Psoas muscle (tissue), 8 donors: ENCODE measurements around the gene TNNC2. TPM values are rescaled to one million over a fixed set of nuclear protein-coding genes. Genes with fewer than 3 reads are reported as not detected.

Source experiments
- ATAC-seq, 4 donors: fragments of 200-7000 bp; cut with Tn5 transposase; one replicate each; pipeline ENCODE4 v1.9.1; 2020; ENCODE audit warnings: moderate library complexity in 3 of 4, mild to moderate bottlenecking in 2 of 4
- DNase-seq, 2 donors: peaks; one replicate each; pipeline ENCODE4 v3.0.0-alpha.2; 2020
- H3K27ac ChIP-seq: fragments of 200-600 bp; one replicate; pipeline ENCODE4 v1.8.0; 2022
- H3K27me3 ChIP-seq, 3 donors: fragments of 200-600 bp in 1 of 3; one replicate each; pipeline versions ENCODE4 v1.6.1 to v1.8.0; 2013 to 2022; ENCODE audit warnings: low read length in 2 of 3, mild to moderate bottlenecking in 2 of 3, moderate library complexity in 1 of 3; ENCODE audit not compliant: insufficient read depth in 3 of 3
- H3K36me3 ChIP-seq, 2 donors: fragments of 200-600 bp in 1 of 2; one replicate each; pipeline versions ENCODE4 v1.6.1 to v1.8.0; 2013 to 2022; ENCODE audit warnings: low read depth in 1 of 2, mild to moderate bottlenecking in 1 of 2, moderate library complexity in 1 of 2; ENCODE audit not compliant: insufficient read depth in 1 of 2
- H3K4me1 ChIP-seq: fragments of 200-600 bp; one replicate; pipeline ENCODE4 v1.8.0; 2022
- H3K4me3 ChIP-seq: fragments of 200-600 bp; one replicate; pipeline ENCODE4 v1.8.0; 2022; ENCODE audit warnings: mild to moderate bottlenecking
- H3K9me3 ChIP-seq: fragments of 200-600 bp; one replicate; pipeline ENCODE4 v1.8.0; 2022
- WGBS, 3 donors: extraction: QIAGEN DNeasy Blood & Tissue Kit; methylation state at CpG; one replicate each; pipeline versions ENCODE4 v1.1.6 to v1.1.7; 2013; 5-methylcytosine and 5-hydroxymethylcytosine counted together
- intact Hi-C, 2 donors: fragments of 100-400 bp; cut with DNase I; formaldehyde crosslinking; loops; one replicate each; pipeline versions ENCODE4 v1.11.0 to v1.14.2; 2022
- polyA plus RNA-seq, 3 donors: library from polyadenylated mRNA; stranded (reverse); fragments of 200-250 nt; gene quantifications; one replicate each; pipeline ENCODE4 v1.2.3, GENCODE V29; 2013
- total RNA-seq, 4 donors: library from RNA; stranded (reverse); fragmentation: NEBNext Ultra II Directional in 2 of 4; extraction: Animal tissue kit (Norgen Biotek cat#: 25700) in 2 of 4; gene quantifications; one replicate each; pipeline versions ENCODE4 v1.2.1 to v1.2.4, GENCODE V29; 2021 to 2023
- TF ChIP-seq, protein P1 (sequence below): fragments of 200-600 bp; IDR thresholded peaks from one replicate; pipeline ENCODE4 v1.8.0; 2022; ENCODE audit warnings: antibody characterized with exemption
- donor health status: healthy with polysubstance abuse.
- donor health status: DM: no; HTN: no; CAD: no; lungs with moderate emphysema.
- donor health status: Bipolar disorder and iron deficiency.
- donor health status: healthy.
- donor health status: DM: yes; HTN: yes; CAD: no.
- donor health status: DM: no; HTN: no; CAD: no.
- donor health status: DM: no; HTN: no; CAD: no.
- donor health status: DM: yes; HTN: yes; CAD: no.

TNNC2 gene
- total and polyA plus RNA-seq, 7 donors: 1,390 to 10,677 (median 3,158) TPM

DNA sequence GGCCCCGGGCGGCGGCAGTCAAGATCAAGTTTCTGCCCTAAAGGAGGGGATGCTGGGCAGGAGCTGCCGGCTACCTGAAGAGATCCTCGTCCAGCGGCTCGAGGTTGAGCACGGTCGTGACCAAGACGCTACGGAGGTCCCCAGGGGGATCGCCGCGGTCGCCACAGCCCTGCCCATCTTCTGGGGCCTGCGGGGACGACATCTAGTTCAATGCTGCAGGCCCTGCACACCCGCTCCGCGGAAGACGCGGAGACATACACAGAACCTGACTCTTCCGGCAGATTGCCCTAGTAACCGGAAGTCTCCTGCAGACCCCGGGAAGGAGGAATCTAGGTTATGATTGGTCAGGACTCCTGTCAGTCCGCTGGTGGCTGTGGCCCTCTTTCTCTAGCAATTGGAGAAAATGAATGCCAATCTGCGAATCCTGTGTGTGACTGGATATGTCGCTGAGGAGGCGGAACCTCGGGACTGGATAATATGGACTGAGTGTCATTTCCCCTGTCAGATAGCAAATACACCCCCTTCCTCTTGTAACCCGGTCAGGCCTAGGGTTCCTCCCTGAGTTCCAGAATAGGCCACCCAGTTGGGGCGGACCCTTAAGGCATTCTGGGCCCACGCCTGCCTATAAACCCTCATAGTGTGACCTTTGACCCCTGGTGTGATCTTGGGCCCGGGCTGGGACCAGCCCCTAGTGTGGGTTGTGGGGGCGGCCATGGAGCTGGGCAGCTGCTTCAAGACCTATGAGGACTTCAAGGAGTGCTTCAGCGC lies 30.2 kb upstream of the TNNC2 start, which contains the start of the genes ACOT8 and ZSWIM3:
Gene ACOT8 (minus strand): TSS at position 279 of the 768 bp plus-strand sequence. CDS start 77 bp downstream, at position 202.
Gene ZSWIM3 (plus strand): TSS at position 501 of the 768 bp plus-strand sequence. CDS start 212 bp downstream, at position 713.
- no peaks in the 10 kb centered on the region for H3K27me3 ChIP-seq
- intact Hi-C loops: no loop called here
- H3K9me3 ChIP-seq: no peaks in the 10 kb centered on the region
- H3K4me3 ChIP-seq: peak within 1 kb of the TSS; percentile 87
- TF ChIP-seq, protein P1, sequence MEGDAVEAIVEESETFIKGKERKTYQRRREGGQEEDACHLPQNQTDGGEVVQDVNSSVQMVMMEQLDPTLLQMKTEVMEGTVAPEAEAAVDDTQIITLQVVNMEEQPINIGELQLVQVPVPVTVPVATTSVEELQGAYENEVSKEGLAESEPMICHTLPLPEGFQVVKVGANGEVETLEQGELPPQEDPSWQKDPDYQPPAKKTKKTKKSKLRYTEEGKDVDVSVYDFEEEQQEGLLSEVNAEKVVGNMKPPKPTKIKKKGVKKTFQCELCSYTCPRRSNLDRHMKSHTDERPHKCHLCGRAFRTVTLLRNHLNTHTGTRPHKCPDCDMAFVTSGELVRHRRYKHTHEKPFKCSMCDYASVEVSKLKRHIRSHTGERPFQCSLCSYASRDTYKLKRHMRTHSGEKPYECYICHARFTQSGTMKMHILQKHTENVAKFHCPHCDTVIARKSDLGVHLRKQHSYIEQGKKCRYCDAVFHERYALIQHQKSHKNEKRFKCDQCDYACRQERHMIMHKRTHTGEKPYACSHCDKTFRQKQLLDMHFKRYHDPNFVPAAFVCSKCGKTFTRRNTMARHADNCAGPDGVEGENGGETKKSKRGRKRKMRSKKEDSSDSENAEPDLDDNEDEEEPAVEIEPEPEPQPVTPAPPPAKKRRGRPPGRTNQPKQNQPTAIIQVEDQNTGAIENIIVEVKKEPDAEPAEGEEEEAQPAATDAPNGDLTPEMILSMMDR: no peak
- 0 to 1% (median 0%) methylated on average over 34 to 36 of the region's 36 CpGs for WGBS, 3 donors
- H3K27ac ChIP-seq: peak within 1 kb of the TSS; percentile 85
- peak; percentile 87 to 93 for DNase-seq
- H3K36me3 ChIP-seq: peaks cover 0 to 18% of the 10 kb centered on the region in 2 donors
- peak; percentile 96 to 98 (median 97) for ATAC-seq
- peaks cover 24% of the 10 kb centered on the region for H3K4me1 ChIP-seq

DNA sequence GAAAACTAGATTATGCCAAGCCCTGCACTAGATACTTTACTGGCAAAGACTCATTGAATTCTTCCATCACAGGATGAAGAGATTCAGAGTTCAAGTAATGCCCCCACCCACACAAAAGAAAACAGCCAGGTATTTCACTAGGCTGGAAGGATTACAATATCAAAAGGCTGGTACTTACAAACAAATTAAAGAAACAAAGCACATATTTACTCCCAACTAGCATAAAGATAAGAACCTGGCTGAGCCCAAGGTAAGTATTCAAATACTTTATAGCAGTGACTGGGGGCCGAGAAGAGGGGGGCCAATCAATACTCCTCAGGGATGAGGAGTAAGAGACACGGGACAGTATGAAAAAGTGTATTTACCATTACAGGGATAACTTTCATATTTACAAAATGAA lies 26.4 kb upstream of the TNNC2 start:
- Histone ChIP-seq H3K36me3 (peaks cover 0 to 50% of the 10 kb centered on the region in 2 donors), H3K9me3 (no peaks in the 10 kb centered on the region), H3K4me1 (peaks cover 24% of the 10 kb centered on the region), H3K27me3 (no peaks in the 10 kb centered on the region), H3K4me3 (no peak overlapping the region), H3K27ac (peak overlapping the region; percentile 1)
- intact Hi-C loops: no loop called here
- TF ChIP-seq, protein P1: no peak
- DNase-seq (no peak), ATAC-seq (no peak)
- WGBS, 3 donors: 70 to 80% (median 80%) methylated on average over 2 of the region's 2 CpGs

DNA sequence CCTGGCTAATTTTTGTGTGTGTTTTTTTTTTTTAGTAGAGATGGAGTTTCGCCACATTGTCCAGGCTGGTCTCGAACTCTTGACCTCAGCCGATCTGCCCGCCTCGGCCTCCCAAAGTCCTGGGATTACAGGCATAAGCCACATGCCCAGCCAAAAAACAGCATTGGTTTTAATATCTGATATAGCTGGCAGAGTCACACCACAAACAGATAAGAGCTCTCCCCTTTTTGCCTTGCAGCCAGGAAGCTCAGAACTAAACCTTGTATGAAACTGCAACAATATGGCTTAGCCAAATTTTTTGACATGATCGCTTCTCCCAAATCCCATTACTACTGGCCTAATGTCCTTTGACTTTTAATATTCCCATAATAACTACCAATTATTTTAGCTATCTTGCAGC lies 25.2 kb upstream of the TNNC2 start:
- 95 to 99% (median 97%) methylated on average over 6 of the region's 6 CpGs for WGBS, 3 donors
- Histone ChIP-seq H3K27ac (no peak overlapping the region), H3K36me3 (peaks cover 0 to 61% of the 10 kb centered on the region in 2 donors), H3K4me1 (peaks cover 24% of the 10 kb centered on the region), H3K9me3 (no peaks in the 10 kb centered on the region), H3K4me3 (no peak overlapping the region), H3K27me3 (no peaks in the 10 kb centered on the region)
- intact Hi-C loops: no loop called here
- ATAC-seq (no peak), DNase-seq (no peak)
- TF ChIP-seq, protein P1: no peak

DNA sequence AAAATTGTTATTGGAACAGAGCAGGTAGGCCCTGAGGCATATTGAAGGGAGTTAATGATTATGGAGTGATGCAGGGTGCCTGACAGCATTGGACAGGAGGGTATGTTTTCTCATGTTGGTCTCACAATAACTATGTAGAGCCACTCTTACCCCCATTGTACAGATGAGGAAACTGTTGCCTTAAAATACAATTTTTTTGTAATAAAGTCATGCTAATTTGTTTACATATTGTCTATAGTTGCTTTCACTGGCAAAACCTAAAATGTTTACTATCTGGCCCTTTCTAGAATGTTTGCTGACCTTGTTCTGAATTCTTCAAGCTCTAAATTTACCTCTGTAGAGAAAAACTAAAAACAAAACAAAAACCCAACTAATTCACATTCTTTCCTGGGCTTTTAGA lies 24.4 kb upstream of the TNNC2 start:
- no peak overlapping the region for H3K27ac ChIP-seq
- H3K36me3 ChIP-seq: peaks cover 0 to 69% of the 10 kb centered on the region in 2 donors
- DNase-seq (no peak), ATAC-seq (no peak)
- peaks cover 26% of the 10 kb centered on the region for H3K4me1 ChIP-seq
- H3K4me3 ChIP-seq: no peak overlapping the region
- no peaks in the 10 kb centered on the region for H3K27me3 ChIP-seq
- no peaks in the 10 kb centered on the region for H3K9me3 ChIP-seq
- TF ChIP-seq, protein P1: no peak
- intact Hi-C loops: no loop called here
